ENCODE results near the gene MBP.

GRCh38 chr18:77136076-77136718 is 3.6 kb upstream of the MBP start:
- TF ChIP-seq CTCF (IDR thresholded peaks at IDR 0.05) (no peak), POLR2A (IDR thresholded peaks at IDR 0.05) (no peak)
